CD4-positive, CD25-positive, alpha-beta regulatory T cell (primary cell): ENCODE data around the gene OR5B2. TPM values are rescaled to one million over a fixed set of nuclear protein-coding genes. Genes with fewer than 3 reads are reported as not detected.
"Not testable (repeated sequence)": the region's sequence is repeated elsewhere in the genome, so short reads cannot be mapped to it uniquely, and the experiment has no call there.

ENCODE experiments used
- ATAC-seq, 2 donors: fragments of 150-1000 bp; cut with Tn5 transposase; one replicate each; pipeline ENCODE4 v1.10.0; 2021; ENCODE audit warnings: low read depth in 2 of 2, moderate number of reproducible peaks in 2 of 2, moderate library complexity in 1 of 2
- DNase-seq, 3 donors: peaks; one replicate each; pipeline versions ENCODE4 v3.0.0 to v3.0.0-alpha.2; 2012 to 2022; ENCODE audit warnings: mixed read lengths in 1 of 3
- H3K27ac ChIP-seq: one replicate; pipeline ENCODE4 v1.7.0; 2013; ENCODE audit warnings: mild to moderate bottlenecking, low read length; ENCODE audit not compliant: insufficient read depth, poor library complexity, severe bottlenecking
- H3K27me3 ChIP-seq: one replicate; pipeline ENCODE4 v1.7.0; 2013; ENCODE audit warnings: low read length; ENCODE audit not compliant: control insufficient read depth, insufficient read depth
- H3K36me3 ChIP-seq: one replicate; pipeline ENCODE4 v1.7.0; 2013; ENCODE audit warnings: mild to moderate bottlenecking, low read length, moderate library complexity; ENCODE audit not compliant: control insufficient read depth, insufficient read depth
- H3K4me1 ChIP-seq: 2 replicates; pipeline ENCODE4 v1.7.0; 2013; ENCODE audit warnings: mild to moderate bottlenecking, low read length; ENCODE audit not compliant: insufficient read depth, control insufficient read depth, poor library complexity, severe bottlenecking
- H3K4me3 ChIP-seq: one replicate; pipeline ENCODE4 v1.7.0; 2013; ENCODE audit warnings: low read depth, mild to moderate bottlenecking, low read length, moderate library complexity
- H3K9me3 ChIP-seq, 2 experiments: 1 replicate in 1 of 2; 2 replicates in 1 of 2; pipeline ENCODE4 v1.7.0; 2013; ENCODE audit warnings: low read length in 2 of 2, mild to moderate bottlenecking in 1 of 2, moderate library complexity in 1 of 2; ENCODE audit not compliant: control insufficient read depth in 2 of 2
- H3K27ac Mint-ChIP-seq, 3 donors: one replicate each; pipeline ENCODE4 v1.8.0; 2020 to 2022; ENCODE audit warnings: mild to moderate bottlenecking in 3 of 3, mixed read lengths in 3 of 3, moderate library complexity in 2 of 3
- H3K27me3 Mint-ChIP-seq: one replicate; pipeline ENCODE4 v1.8.0; 2022; ENCODE audit warnings: mild to moderate bottlenecking, mixed read lengths
- H3K36me3 Mint-ChIP-seq: one replicate; pipeline ENCODE4 v1.8.0; 2020; ENCODE audit warnings: mixed read lengths
- H3K4me1 Mint-ChIP-seq, 4 donors: one replicate each; pipeline ENCODE4 v1.8.0; 2020 to 2022; ENCODE audit warnings: mixed read lengths in 4 of 4, mild to moderate bottlenecking in 1 of 4
- H3K4me3 Mint-ChIP-seq, 4 donors: one replicate each; pipeline ENCODE4 v1.8.0; 2020 to 2022; ENCODE audit warnings: mild to moderate bottlenecking in 4 of 4, mixed read lengths in 4 of 4, moderate library complexity in 3 of 4
- H3K9me3 Mint-ChIP-seq, 7 donors: one replicate each; pipeline ENCODE4 v1.8.0; 2020 to 2022; ENCODE audit warnings: mixed read lengths in 7 of 7, mild to moderate bottlenecking in 3 of 7, moderate library complexity in 2 of 7
- polyA plus RNA-seq, 4 donors: library from polyadenylated mRNA; unstranded; fragments of 300-500 nt; fragmentation: Illumina TruSeq; gene quantifications; one replicate each; pipeline ENCODE4 v1.2.3, GENCODE V29; 2021
- total RNA-seq: library from RNA; stranded (reverse); gene quantifications from one replicate; pipeline ENCODE4 v1.2.3, GENCODE V29; 2022

OR5B2 gene
- total and polyA plus RNA-seq, 5 donors from 2014 or later: not detected

DNA sequence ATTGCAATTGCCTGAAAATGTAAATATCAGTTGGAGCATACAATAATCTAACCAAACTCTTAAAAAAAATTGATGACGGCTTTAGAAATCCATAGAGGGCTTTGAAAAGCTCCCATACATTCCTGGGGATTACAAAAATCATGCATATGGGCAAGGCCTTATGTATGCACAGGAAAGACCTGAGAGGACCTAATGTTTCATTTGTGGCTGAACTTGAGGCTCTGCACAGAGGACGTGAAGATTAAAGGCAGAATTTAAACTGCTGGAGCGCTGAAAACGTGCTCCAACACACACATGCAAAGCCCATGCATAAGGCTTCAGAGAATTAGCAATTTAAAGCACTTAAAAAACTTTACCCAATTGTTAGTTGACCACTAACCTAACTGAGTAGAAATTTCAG lies 10.6 kb upstream of the OR5B2 start:
- H3K36me3 ChIP-seq: no peaks in the 10 kb centered on the region
- Mint-ChIP-seq H3K4me3 (no peak overlapping the region), H3K36me3 (no peaks in the 10 kb centered on the region), H3K4me1 (no peaks in the 10 kb centered on the region), H3K9me3 (peaks cover 0 to 7% (median 0%) of the 10 kb centered on the region in 7 donors), H3K27me3 (no peaks in the 10 kb centered on the region), H3K27ac (no peak overlapping the region)
- DNase-seq: no peak
- no peak for ATAC-seq
- no peaks in the 10 kb centered on the region for H3K4me1 ChIP-seq
- H3K4me3 ChIP-seq: no peak overlapping the region
- no peaks in the 10 kb centered on the region for H3K9me3 ChIP-seq
- no peak overlapping the region for H3K27ac ChIP-seq
- H3K27me3 ChIP-seq: no peaks in the 10 kb centered on the region

DNA sequence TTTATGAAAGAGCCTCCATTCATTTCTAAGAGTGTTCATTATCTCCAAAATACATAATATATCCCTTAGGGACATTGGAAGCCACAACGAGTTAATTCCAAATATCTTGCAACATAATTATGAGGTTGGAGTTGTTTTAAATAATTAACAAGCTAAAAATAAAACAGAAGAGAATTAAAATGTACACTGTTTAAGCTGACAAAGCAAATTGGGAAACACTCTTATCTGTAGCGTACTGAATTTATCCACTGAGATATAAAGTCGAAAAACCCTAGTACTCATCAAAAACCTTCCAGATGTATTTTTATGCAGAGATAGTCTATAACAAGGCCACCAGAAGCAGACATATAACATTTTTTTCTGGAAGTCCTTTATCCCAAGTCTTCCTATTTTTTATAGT lies 6.3 kb upstream of the OR5B2 start:
- DNase-seq (no peak), ATAC-seq (no peak)
- H3K9me3 Mint-ChIP-seq: peaks cover 0 to 12% (median 3%) of the 10 kb centered on the region in 7 donors
- Histone ChIP-seq H3K4me3 (no peak overlapping the region), H3K27ac (no peak overlapping the region), H3K36me3 (no peaks in the 10 kb centered on the region), H3K4me1 (no peaks in the 10 kb centered on the region), H3K9me3 (peaks cover 0 to 3% of the 10 kb centered on the region in 2 experiments), H3K27me3 (no peaks in the 10 kb centered on the region)
- H3K36me3 Mint-ChIP-seq: no peaks in the 10 kb centered on the region
- peaks cover 8% of the 10 kb centered on the region for H3K27me3 Mint-ChIP-seq
- H3K27ac Mint-ChIP-seq: no peak overlapping the region
- H3K4me1 Mint-ChIP-seq: no peaks in the 10 kb centered on the region
- no peak overlapping the region for H3K4me3 Mint-ChIP-seq

DNA sequence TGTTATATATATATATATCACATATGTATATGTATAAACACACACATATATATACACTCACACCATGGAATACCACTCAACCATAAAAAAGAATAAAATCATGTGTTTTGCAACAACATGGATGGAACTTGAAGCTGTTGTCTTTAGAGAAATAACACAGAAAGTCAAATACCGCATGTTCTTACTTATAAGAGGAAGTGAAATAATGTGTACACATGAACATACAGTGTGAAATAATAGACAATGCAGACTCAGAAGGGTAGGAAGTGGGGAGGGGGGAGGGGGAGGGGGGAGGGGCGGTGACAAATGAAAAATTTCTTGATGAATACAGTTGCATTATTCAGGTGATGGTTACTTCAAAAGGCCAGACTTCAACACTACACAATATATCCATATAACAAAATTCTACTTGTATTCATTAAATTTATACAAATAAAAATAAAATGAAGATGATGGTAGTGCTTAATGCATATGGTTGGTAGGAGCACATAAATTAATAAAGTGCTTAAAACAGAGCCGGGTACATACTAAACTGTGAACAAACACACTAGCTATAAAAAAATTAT lies 5.8 kb upstream of the OR5B2 start:
- Mint-ChIP-seq H3K4me1 (no peaks in the 10 kb centered on the region), H3K4me3 (no peak overlapping the region), H3K27me3 (peaks cover 8% of the 10 kb centered on the region), H3K36me3 (no peaks in the 10 kb centered on the region), H3K9me3 (peaks cover 0 to 12% (median 4%) of the 10 kb centered on the region in 7 donors), H3K27ac (no peak overlapping the region)
- no peaks in the 10 kb centered on the region for H3K4me1 ChIP-seq
- DNase-seq: no peak
- peaks cover under 1 to 5% of the 10 kb centered on the region in 2 experiments for H3K9me3 ChIP-seq
- H3K27me3 ChIP-seq: no peaks in the 10 kb centered on the region
- no peaks in the 10 kb centered on the region for H3K36me3 ChIP-seq
- no peak overlapping the region for H3K4me3 ChIP-seq
- no peak overlapping the region for H3K27ac ChIP-seq
- no peak for ATAC-seq

DNA sequence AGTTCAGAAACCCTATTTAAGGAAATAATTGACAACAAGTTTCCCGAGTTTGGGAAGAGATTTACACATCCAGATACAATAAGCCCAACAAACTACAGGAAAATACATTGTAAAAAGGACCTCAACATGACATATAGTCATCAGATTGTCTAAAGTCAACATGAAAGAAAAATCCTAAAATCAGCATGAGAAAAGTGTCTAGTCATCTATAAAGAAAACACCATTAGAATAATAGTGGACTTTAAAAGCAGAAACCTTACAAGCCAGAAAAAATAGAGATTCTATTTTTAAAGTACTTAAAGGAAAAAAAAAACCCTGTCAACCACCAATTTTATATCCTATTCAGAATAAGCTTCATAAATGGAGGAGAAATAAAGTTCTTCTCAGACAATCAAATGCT lies 1.4 kb upstream of the OR5B2 start:
- Histone ChIP-seq H3K4me1 (no peaks in the 10 kb centered on the region), H3K27me3 (peaks cover 2% of the 10 kb centered on the region), H3K4me3 (no peak overlapping the region), H3K9me3 (peaks cover 3 to 8% of the 10 kb centered on the region in 2 experiments), H3K36me3 (no peaks in the 10 kb centered on the region), H3K27ac (no peak overlapping the region)
- Mint-ChIP-seq H3K27me3 (peaks cover 8% of the 10 kb centered on the region), H3K27ac (no peak overlapping the region), H3K36me3 (no peaks in the 10 kb centered on the region), H3K4me1 (no peaks in the 10 kb centered on the region), H3K4me3 (no peak overlapping the region), H3K9me3 (peaks cover 0 to 8% (median 5%) of the 10 kb centered on the region in 7 donors)
- ATAC-seq: no peak
- DNase-seq: no peak

DNA sequence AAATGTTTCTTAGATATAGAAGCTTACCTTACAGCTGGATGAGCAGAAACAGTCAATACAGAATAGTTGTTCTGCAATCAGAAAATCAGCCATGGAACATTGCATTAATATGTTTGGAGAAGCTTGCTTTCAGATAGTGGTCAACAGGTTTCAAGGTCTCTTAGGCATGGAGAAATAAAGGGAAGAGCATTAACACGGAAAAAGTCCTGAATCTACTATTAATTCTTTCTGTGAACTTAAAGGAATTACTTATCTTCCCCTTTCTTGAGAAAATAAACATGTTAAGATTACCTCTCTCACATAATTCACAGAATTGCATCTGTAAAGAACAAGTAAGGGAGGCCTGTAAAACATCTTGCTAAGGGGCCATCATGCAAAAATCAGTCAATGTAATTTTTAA lies 21.1 kb downstream of the OR5B2 start, which contains the start of gene OR5B3:
Gene OR5B3 (minus strand): TSS at position 101 of the 400 bp plus-strand sequence. CDS start 3,465 bp downstream, outside the sequence.
- Mint-ChIP-seq H3K27ac (peak within 1 kb of the TSS in 1 of 3 donors; percentile 10), H3K9me3 (peaks cover 0 to 30% (median 9%) of the 10 kb centered on the region in 7 donors), H3K27me3 (no peaks in the 10 kb centered on the region), H3K4me3 (no peak within 1 kb of the TSS), H3K4me1 (no peaks in the 10 kb centered on the region), H3K36me3 (no peaks in the 10 kb centered on the region)
- H3K27ac ChIP-seq: no peak within 1 kb of the TSS
- no peak for ATAC-seq
- no peak for DNase-seq
- no peak within 1 kb of the TSS for H3K4me3 ChIP-seq
- H3K27me3 ChIP-seq: no peaks in the 10 kb centered on the region
- H3K9me3 ChIP-seq: peaks cover 5 to 7% of the 10 kb centered on the region in 2 experiments
- no peaks in the 10 kb centered on the region for H3K4me1 ChIP-seq
- H3K36me3 ChIP-seq: no peaks in the 10 kb centered on the region

DNA sequence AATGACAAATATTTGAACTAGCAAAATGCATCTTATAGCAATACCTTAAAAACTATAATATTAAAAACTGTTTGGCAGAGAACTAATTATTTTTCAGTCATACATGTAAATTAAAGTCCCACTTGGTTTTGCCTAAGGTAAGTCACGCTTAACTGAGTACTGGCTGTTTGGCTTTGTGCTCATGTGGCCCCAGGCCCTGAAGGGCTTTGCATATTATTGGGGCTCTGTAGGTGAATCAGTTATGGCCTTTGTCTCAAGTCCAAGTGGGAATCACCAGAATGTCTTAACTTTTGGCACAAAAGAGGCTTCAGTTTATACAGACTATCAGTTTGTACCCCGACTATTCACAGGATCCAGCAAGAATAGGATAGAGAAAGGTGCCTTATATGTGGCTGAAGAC lies 28.3 kb downstream of the OR5B2 start:
- H3K9me3 ChIP-seq, H3K27ac Mint-ChIP-seq, H3K27me3 Mint-ChIP-seq, H3K4me3 ChIP-seq, ATAC-seq, H3K4me3 Mint-ChIP-seq, H3K36me3 ChIP-seq, DNase-seq, H3K9me3 Mint-ChIP-seq, H3K27me3 ChIP-seq, H3K4me1 Mint-ChIP-seq, H3K36me3 Mint-ChIP-seq, H3K4me1 ChIP-seq, H3K27ac ChIP-seq: not testable (repeated sequence)

DNA sequence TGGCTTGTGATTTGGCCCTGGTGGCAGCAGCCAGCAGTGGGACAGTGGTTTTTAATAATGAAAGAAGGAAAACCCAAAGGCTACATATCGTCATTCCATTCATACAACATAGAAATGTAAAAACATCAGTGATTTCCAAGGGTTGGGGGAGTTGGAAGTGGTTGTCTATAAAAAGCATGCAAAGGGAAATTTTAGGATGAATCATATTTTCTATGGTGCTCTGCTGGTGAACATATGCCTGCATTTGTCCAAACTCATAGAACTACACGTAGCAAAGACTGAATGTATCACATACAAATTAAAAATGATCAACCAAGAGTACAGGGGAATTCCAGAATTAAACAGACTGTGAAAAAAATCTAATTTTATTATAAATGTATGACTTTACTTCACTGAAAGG lies 32.3 kb downstream of the OR5B2 start:
- H3K36me3 Mint-ChIP-seq: no peaks in the 10 kb centered on the region
- H3K27me3 ChIP-seq: no peaks in the 10 kb centered on the region

DNA sequence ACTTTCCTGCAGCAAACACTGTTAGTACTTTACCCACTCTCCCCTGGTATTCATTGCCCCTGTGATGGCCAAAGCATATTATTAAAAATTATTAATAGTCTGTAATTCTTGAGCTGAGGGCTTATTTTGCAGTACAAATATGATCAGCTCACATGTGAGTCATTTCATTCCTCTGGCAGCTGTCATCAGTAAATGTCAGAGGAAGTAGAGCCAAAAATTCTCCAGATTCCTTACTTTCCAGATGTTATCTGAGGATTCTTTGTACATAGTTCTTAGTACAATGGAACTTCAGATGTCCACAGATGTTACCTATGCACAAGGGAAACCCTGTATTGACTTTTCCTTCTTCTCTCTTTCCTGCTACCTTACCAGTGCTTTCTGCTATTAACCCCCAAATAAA lies 33.7 kb downstream of the OR5B2 start:
- DNase-seq: no peak
- Histone ChIP-seq H3K27me3 (no peaks in the 10 kb centered on the region), H3K4me3 (no peak overlapping the region), H3K27ac (no peak overlapping the region), H3K9me3 (no peaks in the 10 kb centered on the region), H3K36me3 (no peaks in the 10 kb centered on the region), H3K4me1 (no peaks in the 10 kb centered on the region)
- Mint-ChIP-seq H3K27ac (no peak overlapping the region), H3K9me3 (peaks cover 0 to 7% (median 0%) of the 10 kb centered on the region in 7 donors), H3K36me3 (no peaks in the 10 kb centered on the region), H3K27me3 (peaks cover 8% of the 10 kb centered on the region), H3K4me1 (no peaks in the 10 kb centered on the region), H3K4me3 (no peak overlapping the region)
- ATAC-seq: no peak

More for the DNA sequence above, 32.3 kb downstream of the OR5B2 start:
- H3K36me3 ChIP-seq: no peaks in the 10 kb centered on the region
- no peak for DNase-seq
- Mint-ChIP-seq H3K4me1 (no peaks in the 10 kb centered on the region), H3K27me3 (peaks cover 8% of the 10 kb centered on the region), H3K9me3 (peaks cover 0 to 7% (median 0%) of the 10 kb centered on the region in 7 donors), H3K27ac (no peak overlapping the region), H3K4me3 (no peak overlapping the region)
- no peaks in the 10 kb centered on the region for H3K4me1 ChIP-seq
- no peak for ATAC-seq
- H3K9me3 ChIP-seq: no peaks in the 10 kb centered on the region
- no peak overlapping the region for H3K27ac ChIP-seq
- no peak overlapping the region for H3K4me3 ChIP-seq
